OCI-LY7 (cell line): ENCODE data around the gene DUSP22.

Experiments
- CTCF ChIP-seq: fragments of 200-600 bp; sonication (generic); conservative IDR thresholded peaks from 2 replicates; pipeline ENCODE4 v1.5.1; 2014; ENCODE audit warnings: mild to moderate bottlenecking, antibody characterized with exemption, low read length, moderate library complexity, mixed read lengths
- EZH2phosphoT487 ChIP-seq: fragments of 200-600 bp; sonication (generic); IDR thresholded peaks from 2 replicates; pipeline ENCODE4 v1.6.1; 2018; ENCODE audit warnings: low read depth, borderline replicate concordance, mild to moderate bottlenecking, mixed run types, antibody characterized with exemption, low read length, moderate library complexity, mixed read lengths

GRCh38 chr6:255751-256083, 36.6 kb upstream of the DUSP22 start:
- TF ChIP-seq CTCF (no peak), EZH2phosphoT487 (no peak)
